ENCODE data around the gene NRXN2.

NRXN2 gene

GRCh38 chr11:64723117-64723906 is at the start of gene NRXN2:
Gene NRXN2 (minus strand): TSS chr11:64723197. CDS start chr11:64713699, 9,498 bp downstream.
- no peaks in the 10 kb centered on the region for H3K36me3 ChIP-seq (ENCODE audit: control insufficient read depth in 2 of 2, insufficient read depth in 1 of 2, low read length in 2 of 2)
- no peaks in the 10 kb centered on the region for H3K9me3 ChIP-seq (ENCODE audit: control insufficient read depth, insufficient read depth, low read depth, low read length)
- H3K4me3 ChIP-seq (ENCODE audit: low read depth, low read length), result peak within 1 kb of the TSS; percentile 54
- H3K27ac ChIP-seq (ENCODE audit: extremely low read depth, low read depth, low read length), result no peak within 1 kb of the TSS; the same call in 1 of the 2 replicates
- H3K4me1 ChIP-seq (ENCODE audit: control insufficient read depth, insufficient read depth, low read length), result no peaks in the 10 kb centered on the region
- CTCF ChIA-PET, result interaction anchor here (1.0 to 2.3 kb wide), 2 partner anchors 34 to 35 kb away, joined by 4 to 16 read pairs; no protein-coding TSS in a partner anchor
- POLR2A ChIA-PET, result interaction anchor here (0.6 kb wide), 2 partner anchors 34 to 55 kb away, joined by 4 to 7 read pairs; no protein-coding TSS in a partner anchor
- TF ChIP-seq ZNF701 (tag by site-specific recombination; IDR thresholded peaks at IDR 0.05) (no peak), ZBTB8A (tag by site-specific recombination; IDR thresholded peaks at IDR 0.05) (peak; percentile 56), ZNF26 (tag by site-specific recombination; IDR thresholded peaks at IDR 0.05) (no peak), ZNF223 (tag by site-specific recombination; IDR thresholded peaks at IDR 0.05) (0 out of 2 replicates have a peak, but pooled peaks have one; percentile 9), ZNF623 (tag by site-specific recombination; IDR thresholded peaks at IDR 0.05) (no peak), ZNF354C (tag by site-specific recombination; IDR thresholded peaks at IDR 0.05; ENCODE audit: borderline replicate concordance, low read depth) (no peak), HOXD13 (CRISPR knock-in tag; IDR thresholded peaks at IDR 0.05; ENCODE audit: borderline replicate concordance) (no peak), ZFP69B (tag by site-specific recombination; IDR thresholded peaks at IDR 0.05) (peak; percentile 96), ZNF202 (tag by site-specific recombination; IDR thresholded peaks at IDR 0.05; ENCODE audit: borderline replicate concordance) (no peak), ZNF221 (tag by site-specific recombination; IDR thresholded peaks at IDR 0.05; ENCODE audit: borderline replicate concordance) (no peak), GLIS1 (tag by site-specific recombination; IDR thresholded peaks at IDR 0.05) (peak; percentile 63), ZNF416 (tag by site-specific recombination; IDR thresholded peaks at IDR 0.05) (no peak), ZNF843 (tag by site-specific recombination; IDR thresholded peaks at IDR 0.05) (no peak), GLIS2 (tag by site-specific recombination; IDR thresholded peaks at IDR 0.05) (peak; percentile 84), WT1 (tag by site-specific recombination; IDR thresholded peaks at IDR 0.05) (no peak), ZNF529 (tag by site-specific recombination; IDR thresholded peaks at IDR 0.05; ENCODE audit: insufficient replicate concordance) (no peak), ZSCAN4 (tag by site-specific recombination; IDR thresholded peaks at IDR 0.05) (no peak), ZSCAN23 (tag by site-specific recombination; IDR thresholded peaks at IDR 0.05) (0 out of 2 replicates have a peak, but pooled peaks have one; percentile 17), ZNF776 (tag by site-specific recombination; IDR thresholded peaks at IDR 0.05; ENCODE audit: borderline replicate concordance) (no peak), SP2 (tag by site-specific recombination; IDR thresholded peaks at IDR 0.05) (peak; percentile 82), MZF1 (tag by site-specific recombination; IDR thresholded peaks at IDR 0.05; ENCODE audit: borderline replicate concordance) (no peak), ZNF146 (tag by site-specific recombination; IDR thresholded peaks at IDR 0.05) (no peak), ZNF571 (tag by site-specific recombination; IDR thresholded peaks at IDR 0.05) (no peak), ZNF24 (tag by site-specific recombination; IDR thresholded peaks at IDR 0.05) (peak; percentile 50; the same call in 1 of the 2 replicates), ZNF292 (tag by site-specific recombination; IDR thresholded peaks at IDR 0.05; ENCODE audit: borderline replicate concordance, low read depth) (no peak), ZNF391 (tag by site-specific recombination; IDR thresholded peaks at IDR 0.05; ENCODE audit: borderline replicate concordance, low read depth) (peak; percentile 36; the same call in 1 of the 2 replicates), ZNF610 (tag by site-specific recombination; IDR thresholded peaks at IDR 0.05; ENCODE audit: borderline replicate concordance) (0 out of 2 replicates have a peak, but pooled peaks have one; percentile 45), KLF9 (tag by site-specific recombination; IDR thresholded peaks at IDR 0.05; ENCODE audit: low read depth) (peak; percentile 49; the same call in 1 of the 2 replicates), ZNF501 (tag by site-specific recombination; IDR thresholded peaks at IDR 0.05) (peak; percentile 78)
- TF ChIP-seq, protein P1, sequence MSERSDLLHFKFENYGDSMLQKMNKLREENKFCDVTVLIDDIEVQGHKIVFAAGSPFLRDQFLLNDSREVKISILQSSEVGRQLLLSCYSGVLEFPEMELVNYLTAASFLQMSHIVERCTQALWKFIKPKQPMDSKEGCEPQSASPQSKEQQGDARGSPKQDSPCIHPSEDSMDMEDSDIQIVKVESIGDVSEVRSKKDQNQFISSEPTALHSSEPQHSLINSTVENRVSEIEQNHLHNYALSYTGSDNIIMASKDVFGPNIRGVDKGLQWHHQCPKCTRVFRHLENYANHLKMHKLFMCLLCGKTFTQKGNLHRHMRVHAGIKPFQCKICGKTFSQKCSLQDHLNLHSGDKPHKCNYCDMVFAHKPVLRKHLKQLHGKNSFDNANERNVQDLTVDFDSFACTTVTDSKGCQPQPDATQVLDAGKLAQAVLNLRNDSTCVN (tag by site-specific recombination; optimal IDR thresholded peaks at IDR 0.05), result peak; percentile 67
- TF ChIP-seq, protein P2, sequence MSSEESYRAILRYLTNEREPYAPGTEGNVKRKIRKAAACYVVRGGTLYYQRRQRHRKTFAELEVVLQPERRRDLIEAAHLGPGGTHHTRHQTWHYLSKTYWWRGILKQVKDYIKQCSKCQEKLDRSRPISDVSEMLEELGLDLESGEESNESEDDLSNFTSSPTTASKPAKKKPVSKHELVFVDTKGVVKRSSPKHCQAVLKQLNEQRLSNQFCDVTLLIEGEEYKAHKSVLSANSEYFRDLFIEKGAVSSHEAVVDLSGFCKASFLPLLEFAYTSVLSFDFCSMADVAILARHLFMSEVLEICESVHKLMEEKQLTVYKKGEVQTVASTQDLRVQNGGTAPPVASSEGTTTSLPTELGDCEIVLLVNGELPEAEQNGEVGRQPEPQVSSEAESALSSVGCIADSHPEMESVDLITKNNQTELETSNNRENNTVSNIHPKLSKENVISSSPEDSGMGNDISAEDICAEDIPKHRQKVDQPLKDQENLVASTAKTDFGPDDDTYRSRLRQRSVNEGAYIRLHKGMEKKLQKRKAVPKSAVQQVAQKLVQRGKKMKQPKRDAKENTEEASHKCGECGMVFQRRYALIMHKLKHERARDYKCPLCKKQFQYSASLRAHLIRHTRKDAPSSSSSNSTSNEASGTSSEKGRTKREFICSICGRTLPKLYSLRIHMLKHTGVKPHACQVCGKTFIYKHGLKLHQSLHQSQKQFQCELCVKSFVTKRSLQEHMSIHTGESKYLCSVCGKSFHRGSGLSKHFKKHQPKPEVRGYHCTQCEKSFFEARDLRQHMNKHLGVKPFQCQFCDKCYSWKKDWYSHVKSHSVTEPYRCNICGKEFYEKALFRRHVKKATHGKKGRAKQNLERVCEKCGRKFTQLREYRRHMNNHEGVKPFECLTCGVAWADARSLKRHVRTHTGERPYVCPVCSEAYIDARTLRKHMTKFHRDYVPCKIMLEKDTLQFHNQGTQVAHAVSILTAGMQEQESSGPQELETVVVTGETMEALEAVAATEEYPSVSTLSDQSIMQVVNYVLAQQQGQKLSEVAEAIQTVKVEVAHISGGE (tag by site-specific recombination; conservative IDR thresholded peaks at IDR 0.05; ENCODE audit: low read depth), result no peak
